Stomach (tissue), 9 donors: ENCODE data around the gene SLC32A1. TPM values are rescaled to one million over a fixed set of nuclear protein-coding genes. Genes with fewer than 3 reads are reported as not detected.

Experiments used
- DNase-seq, 2 donors: peaks; one replicate each; pipeline versions ENCODE4 v3.0.0 to v3.0.0-alpha.2; 2013 to 2019
- H3K27ac ChIP-seq, 5 donors: fragments of 200-600 bp in 4 of 5; sonication (generic) in 4 of 5; one replicate each; pipeline ENCODE4 v1.5.1; 2013 to 2019; ENCODE audit warnings: mild to moderate bottlenecking in 1 of 5, moderate library complexity in 1 of 5
- H3K27me3 ChIP-seq, 3 donors: fragments of 200-600 bp; sonication (generic); one replicate each; pipeline ENCODE4 v1.5.1; 2017 to 2019; ENCODE audit warnings: mixed run types in 1 of 3
- H3K36me3 ChIP-seq, 4 donors: fragments of 200-600 bp; sonication (generic); 1 replicate in 3 of 4; 2 replicates in 1 of 4; pipeline ENCODE4 v1.5.1; 2016 to 2019
- H3K4me1 ChIP-seq, 4 donors: fragments of 200-600 bp; sonication (generic); one replicate each; pipeline ENCODE4 v1.5.1; 2016 to 2019
- H3K4me3 ChIP-seq, 4 donors: fragments of 200-600 bp; sonication (generic) in 3 of 4; one replicate each; pipeline ENCODE4 v1.5.1; 2016 to 2019; ENCODE audit warnings: mild to moderate bottlenecking in 1 of 4
- H3K9me3 ChIP-seq, 4 donors: fragments of 200-600 bp; sonication (generic); one replicate each; pipeline ENCODE4 v1.5.1; 2016 to 2019
- EP300 ChIP-seq: sonication (generic); formaldehyde crosslinking; IDR thresholded peaks from one replicate; pipeline ENCODE4 v1.6.1; 2017; ENCODE audit warnings: antibody characterized with exemption
- POLR2A ChIP-seq, 4 donors: fragments of 450-650 bp; IDR thresholded peaks; one replicate each; pipeline ENCODE4 v1.6.1; 2016; ENCODE audit warnings: antibody characterized with exemption in 4 of 4, control low read depth in 2 of 4, mild to moderate bottlenecking in 1 of 4, moderate library complexity in 1 of 4
- POLR2AphosphoS5 ChIP-seq, 3 donors: sonication (generic); formaldehyde crosslinking; IDR thresholded peaks; one replicate each; pipeline ENCODE4 v1.6.1; 2016; ENCODE audit warnings: antibody characterized with exemption in 3 of 3
- WGBS, 5 donors: extraction: QIAGEN DNeasy Blood & Tissue Kit in 3 of 5; methylation state at CpG; one replicate each; pipeline versions ENCODE4 v1.1.5 to v1.1.7; 2013 to 2018; 5-methylcytosine and 5-hydroxymethylcytosine counted together
- intact Hi-C: fragments of 100-400 bp; cut with DNase I; formaldehyde crosslinking; loops from one replicate; pipeline ENCODE4 v1.15.1; 2023; ENCODE audit warnings: low total_unique reads
- polyA plus RNA-seq, 3 donors: library from polyadenylated mRNA; stranded (reverse); fragments of 200-250 nt; gene quantifications; one replicate each; pipeline ENCODE4 v1.2.3, GENCODE V29; 2013
- total RNA-seq, 5 donors: library from RNA; depleted of rRNA; stranded (reverse); fragments of >200 nt; gene quantifications; one replicate each; pipeline versions ENCODE4 v1.1.0 to v1.2.3, GENCODE V29; 2014 to 2016
- TF ChIP-seq, protein P1 (sequence below), 7 experiments: fragments of 450-650 bp in 4 of 7; fragments of 200-600 bp in 3 of 7; sonication (generic) in 3 of 7; IDR thresholded peaks; one replicate each; pipeline ENCODE4 v1.5.1; 2016 to 2019; ENCODE audit warnings: antibody characterized with exemption in 7 of 7, control low read depth in 2 of 7, mild to moderate bottlenecking in 1 of 7
- donor health status: healthy with polysubstance abuse.
- donor health status: Bipolar disorder and iron deficiency.
- donor health status: healthy.

Gene SLC32A1
- total and polyA plus RNA-seq, 8 donors: not detected

- TF ChIP-seq POLR2AphosphoS5 (IDR thresholded peaks at IDR 0.05) (no peak), POLR2A (IDR thresholded peaks at IDR 0.05) (no peak), EP300 (no peak)
- TF ChIP-seq, protein P1, sequence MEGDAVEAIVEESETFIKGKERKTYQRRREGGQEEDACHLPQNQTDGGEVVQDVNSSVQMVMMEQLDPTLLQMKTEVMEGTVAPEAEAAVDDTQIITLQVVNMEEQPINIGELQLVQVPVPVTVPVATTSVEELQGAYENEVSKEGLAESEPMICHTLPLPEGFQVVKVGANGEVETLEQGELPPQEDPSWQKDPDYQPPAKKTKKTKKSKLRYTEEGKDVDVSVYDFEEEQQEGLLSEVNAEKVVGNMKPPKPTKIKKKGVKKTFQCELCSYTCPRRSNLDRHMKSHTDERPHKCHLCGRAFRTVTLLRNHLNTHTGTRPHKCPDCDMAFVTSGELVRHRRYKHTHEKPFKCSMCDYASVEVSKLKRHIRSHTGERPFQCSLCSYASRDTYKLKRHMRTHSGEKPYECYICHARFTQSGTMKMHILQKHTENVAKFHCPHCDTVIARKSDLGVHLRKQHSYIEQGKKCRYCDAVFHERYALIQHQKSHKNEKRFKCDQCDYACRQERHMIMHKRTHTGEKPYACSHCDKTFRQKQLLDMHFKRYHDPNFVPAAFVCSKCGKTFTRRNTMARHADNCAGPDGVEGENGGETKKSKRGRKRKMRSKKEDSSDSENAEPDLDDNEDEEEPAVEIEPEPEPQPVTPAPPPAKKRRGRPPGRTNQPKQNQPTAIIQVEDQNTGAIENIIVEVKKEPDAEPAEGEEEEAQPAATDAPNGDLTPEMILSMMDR (IDR thresholded peaks at IDR 0.05): no peak
- Histone ChIP-seq H3K4me3 (no peak overlapping the region), H3K4me1 (peaks cover 0 to 3% (median 1%) of the 10 kb centered on the region in 4 donors), H3K27ac (no peak overlapping the region), H3K27me3 (no peaks in the 10 kb centered on the region), H3K9me3 (peaks cover 0 to 8% (median 0%) of the 10 kb centered on the region in 4 donors), H3K36me3 (peaks cover 60 to 100% (median 99%) of the 10 kb centered on the region in 4 donors)
- DNase-seq: no peak
- WGBS, 5 donors: 87 to 96% (median 95%) methylated on average over 13 of the region's 13 CpGs
- intact Hi-C loops: no loop called here
Measured at GRCh38 chr20:38769376-38770295, 45.4 kb downstream of the SLC32A1 start.

DNA sequence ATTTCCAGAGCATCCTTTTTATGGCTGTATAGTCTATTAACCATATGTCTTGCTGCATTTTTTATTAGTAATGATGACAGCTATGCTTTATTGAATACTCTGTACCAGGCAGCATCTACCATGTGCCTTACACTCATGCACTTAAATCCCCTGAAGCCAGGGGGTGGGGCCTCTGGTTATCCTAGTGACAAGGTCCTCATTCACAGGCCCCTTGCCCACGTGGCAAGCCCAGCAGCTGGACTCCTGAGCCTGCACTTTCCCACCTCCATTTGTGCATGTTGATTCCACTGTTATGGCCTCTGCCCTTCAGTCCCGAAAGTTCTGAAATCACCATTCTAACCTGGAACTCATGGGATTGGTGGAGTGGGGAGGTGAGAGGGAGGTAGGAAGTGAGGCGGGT, 46.3 kb downstream of the SLC32A1 start:
- 83 to 94% (median 89%) methylated on average over 3 of the region's 3 CpGs for WGBS, 5 donors
- TF ChIP-seq EP300 (no peak), POLR2A (IDR thresholded peaks at IDR 0.05) (no peak), POLR2AphosphoS5 (IDR thresholded peaks at IDR 0.05) (no peak)
- TF ChIP-seq, protein P1 (IDR thresholded peaks at IDR 0.05): no peak
- Histone ChIP-seq H3K4me3 (no peak overlapping the region), H3K36me3 (peaks cover 63 to 100% (median 98%) of the 10 kb centered on the region in 4 donors), H3K9me3 (peaks cover 0 to 8% (median 0%) of the 10 kb centered on the region in 4 donors), H3K27ac (no peak overlapping the region), H3K4me1 (no peaks in the 10 kb centered on the region), H3K27me3 (no peaks in the 10 kb centered on the region)
- intact Hi-C loops: no loop called here
- no peak for DNase-seq

- Histone ChIP-seq H3K4me3 (no peak overlapping the region), H3K4me1 (no peaks in the 10 kb centered on the region), H3K36me3 (peaks cover 64 to 100% (median 98%) of the 10 kb centered on the region in 4 donors), H3K27me3 (no peaks in the 10 kb centered on the region), H3K9me3 (peaks cover 0 to 8% (median 0%) of the 10 kb centered on the region in 4 donors), H3K27ac (no peak overlapping the region)
- no peak for DNase-seq
- TF ChIP-seq POLR2A (IDR thresholded peaks at IDR 0.05): no peak
- no peak for TF ChIP-seq POLR2AphosphoS5 (IDR thresholded peaks at IDR 0.05)
- TF ChIP-seq, protein P1 (IDR thresholded peaks at IDR 0.05): no peak
- TF ChIP-seq EP300: no peak
- WGBS, 5 donors: 78 to 88% (median 85%) methylated on average over 7 of the region's 7 CpGs
- intact Hi-C loops: no loop called here
Measured at GRCh38 chr20:38770970-38771369, 46.7 kb downstream of the SLC32A1 start.

DNA sequence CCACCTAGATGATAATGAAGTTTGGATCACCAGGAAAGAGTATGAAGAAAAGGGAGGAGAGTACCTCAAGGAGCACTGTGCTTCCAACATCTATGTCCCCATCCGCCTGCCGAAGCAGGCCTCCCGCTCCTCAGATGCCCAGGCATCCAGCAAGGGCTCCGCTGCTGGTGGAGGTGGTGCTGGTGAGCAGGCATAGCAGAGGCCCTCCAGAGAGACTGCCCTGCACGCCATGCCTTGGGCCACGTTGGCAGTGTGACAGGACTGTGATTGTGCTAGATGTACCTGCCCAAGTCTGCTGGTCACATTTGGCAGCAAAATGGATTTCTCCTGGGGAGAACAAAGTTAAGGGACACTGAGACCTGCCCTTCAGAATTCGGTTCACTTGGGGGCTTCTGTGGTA, 47.3 kb downstream of the SLC32A1 start:
- Histone ChIP-seq H3K4me1 (no peaks in the 10 kb centered on the region), H3K27me3 (no peaks in the 10 kb centered on the region), H3K4me3 (no peak overlapping the region), H3K36me3 (peaks cover 60 to 100% (median 94%) of the 10 kb centered on the region in 4 donors), H3K9me3 (peaks cover 0 to 8% (median 0%) of the 10 kb centered on the region in 4 donors), H3K27ac (no peak overlapping the region)
- 85 to 97% (median 94%) methylated on average over 3 to 7 of the region's 7 CpGs for WGBS, 5 donors
- no peak for DNase-seq
- intact Hi-C loops: no loop called here
- TF ChIP-seq, protein P1 (IDR thresholded peaks at IDR 0.05): no peak
- TF ChIP-seq POLR2A (IDR thresholded peaks at IDR 0.05): no peak
- TF ChIP-seq POLR2AphosphoS5 (IDR thresholded peaks at IDR 0.05): no peak
- no peak for TF ChIP-seq EP300
